HepG2 (cell line): ENCODE results near the gene NFS1. TPM values are rescaled to one million over a fixed set of nuclear protein-coding genes. Genes with fewer than 3 reads are reported as not detected.

Experiments used
- AHR ChIP-seq: IDR thresholded peaks from 2 replicates; pipeline ENCODE4 v1.6.1; 2018; ENCODE audit warnings: missing genetic modification reagents, missing compliant biosample characterization
- ASH2L ChIP-seq: fragments of 300-600, 200-600 bp; sonication (generic); IDR thresholded peaks from 2 replicates; pipeline ENCODE4 v1.7.0; 2017; ENCODE audit warnings: low read depth, mild to moderate bottlenecking, moderate library complexity, mixed read lengths, low read length; ENCODE audit not compliant: insufficient read length
- ERF ChIP-seq: IDR thresholded peaks from 2 replicates; pipeline ENCODE4 v1.6.1; 2018; ENCODE audit warnings: missing biosample characterization, missing genetic modification reagents
- KDM1A ChIP-seq: IDR thresholded peaks from 2 replicates; pipeline ENCODE4 v1.6.1; 2016; ENCODE audit warnings: missing compliant biosample characterization
- KDM2A ChIP-seq: sonication (generic); formaldehyde crosslinking; IDR thresholded peaks from 2 replicates; pipeline ENCODE4 v1.4.0; 2020; ENCODE audit warnings: low read depth, missing genetic modification reagents, borderline replicate concordance
- KLF12 ChIP-seq: sonication (generic); formaldehyde crosslinking; IDR thresholded peaks from 2 replicates; pipeline ENCODE4 v1.4.0; 2020; ENCODE audit warnings: missing genetic modification reagents, borderline replicate concordance
- MAFK ChIP-seq, 2 experiments: IDR thresholded peaks in 1 of 2; conservative IDR thresholded peaks in 1 of 2; 2 replicates each; pipeline ENCODE4 v1.6.1; 2011; ENCODE audit warnings: improper control_type of control experiment in 2 of 2, low read length in 2 of 2
- NBN ChIP-seq: fragments of 450-650 bp; conservative IDR thresholded peaks from 2 replicates; pipeline ENCODE4 v1.6.1; 2017
- NCOR1 ChIP-seq: fragments of 200-600 bp; sonication (generic); IDR thresholded peaks from 2 replicates; pipeline ENCODE4 v1.7.0; 2017; ENCODE audit warnings: antibody characterized with exemption, low read length, borderline replicate concordance
- NFE2 ChIP-seq: sonication (generic); formaldehyde crosslinking; IDR thresholded peaks from 2 replicates; pipeline ENCODE4 v1.4.0; 2020; ENCODE audit warnings: missing genetic modification reagents
- NRL ChIP-seq: sonication (generic); formaldehyde crosslinking; IDR thresholded peaks from 2 replicates; pipeline ENCODE4 v1.5.0; 2020; ENCODE audit warnings: missing genetic modification reagents, mild to moderate bottlenecking, moderate library complexity, borderline replicate concordance
- PCBP1 ChIP-seq: fragments of 200-400 bp; formaldehyde crosslinking; IDR thresholded peaks from 2 replicates; pipeline ENCODE4 v1.6.1; 2017; ENCODE audit warnings: mild to moderate bottlenecking, low read depth, low read length, borderline replicate concordance
- POLR2A ChIP-seq, 2 experiments: IDR thresholded peaks; 2 replicates each; pipeline ENCODE4 v1.6.1; 2011; ENCODE audit warnings: low read depth in 2 of 2, low read length in 2 of 2, mild to moderate bottlenecking in 1 of 2, moderate library complexity in 1 of 2; ENCODE audit not compliant: insufficient read depth in 1 of 2
- RBFOX2 ChIP-seq: fragments of 200-400 bp; formaldehyde crosslinking; IDR thresholded peaks from 2 replicates; pipeline ENCODE4 v1.6.1; 2017; ENCODE audit warnings: low read depth, mild to moderate bottlenecking, low read length
- RXRA ChIP-seq: sonication (generic); formaldehyde crosslinking; IDR thresholded peaks from 2 replicates; pipeline ENCODE4 v1.5.1; 2020; ENCODE audit warnings: missing genetic modification reagents
- SALL2 ChIP-seq: sonication (generic); formaldehyde crosslinking; IDR thresholded peaks from 2 replicates; pipeline ENCODE4 v1.8.1; 2023; ENCODE audit warnings: mild to moderate bottlenecking, missing genetic modification reagents, inconsistent platforms
- XRCC5 ChIP-seq: fragments of 200-400 bp; formaldehyde crosslinking; optimal IDR thresholded peaks from 2 replicates; pipeline ENCODE3; 2017; ENCODE audit warnings: mild to moderate bottlenecking, low read length
- ZBTB44 ChIP-seq: sonication (generic); formaldehyde crosslinking; IDR thresholded peaks from 2 replicates; pipeline ENCODE4 v1.4.0; 2020; ENCODE audit warnings: missing genetic modification reagents
- ZC3H4 ChIP-seq: sonication (generic); formaldehyde crosslinking; IDR thresholded peaks from 2 replicates; pipeline ENCODE4 v1.4.0; 2020; ENCODE audit warnings: missing genetic modification reagents, borderline replicate concordance
- ZFP41 ChIP-seq: sonication (generic); formaldehyde crosslinking; IDR thresholded peaks from 2 replicates; pipeline ENCODE4 v1.4.0; 2020; ENCODE audit warnings: mild to moderate bottlenecking, missing genetic modification reagents, borderline replicate concordance
- ZNF292 ChIP-seq: sonication (generic); formaldehyde crosslinking; IDR thresholded peaks from 2 replicates; pipeline ENCODE4 v1.8.1; 2022; ENCODE audit warnings: mild to moderate bottlenecking, low read depth, missing genetic modification reagents, borderline replicate concordance
- ZNF350 ChIP-seq: sonication (generic); formaldehyde crosslinking; IDR thresholded peaks from 2 replicates; pipeline ENCODE4 v1.4.0; 2020; ENCODE audit warnings: mild to moderate bottlenecking, low read depth, missing genetic modification reagents, borderline replicate concordance
- ZNF547 ChIP-seq: sonication (generic); formaldehyde crosslinking; IDR thresholded peaks from 2 replicates; pipeline ENCODE4 v1.5.1; 2020; ENCODE audit warnings: mild to moderate bottlenecking, missing genetic modification reagents
- ZNF614 ChIP-seq: IDR thresholded peaks from 2 replicates; pipeline ENCODE4 v1.6.1; 2018; ENCODE audit warnings: missing biosample characterization, missing genetic modification reagents, inconsistent platforms, borderline replicate concordance
- ZNF644 ChIP-seq: IDR thresholded peaks from 2 replicates; pipeline ENCODE4 v1.6.1; 2016; ENCODE audit warnings: low read depth
- ZNF770 ChIP-seq: sonication (generic); formaldehyde crosslinking; IDR thresholded peaks from 2 replicates; pipeline ENCODE4 v1.5.0; 2020; ENCODE audit warnings: mild to moderate bottlenecking, missing genetic modification reagents
- polyA plus RNA-seq, 8 experiments: library from polyadenylated mRNA; depleted of rRNA in 3 of 8; stranded (reverse) in 7 of 8; unstranded in 1 of 8; fragments of >200 nt; fragmentation: Illumina TruSeq in 4 of 8; extraction: Trizol in 4 of 8; gene quantifications; 2 replicates each; pipeline versions ENCODE4 v1.2.1 to v1.2.3, GENCODE V29; 2011 to 2016; ENCODE audit warnings: low read depth in 4 of 8, missing spikeins in 1 of 8, mixed read lengths in 1 of 8; ENCODE audit not compliant: insufficient read depth in 1 of 8
- total RNA-seq, 5 experiments: library from RNA; depleted of rRNA; stranded (reverse); fragments of >200 nt; fragmentation: Illumina TruSeq; extraction: Trizol; gene quantifications; 2 replicates each; pipeline ENCODE4 v1.2.3, GENCODE V29; 2016; ENCODE audit warnings: low read depth in 1 of 5

The NFS1 gene
- total and polyA plus RNA-seq, 2 of the 13 experiments (the other 11 are each of a cell fraction or from before 2014, with no cell fraction given), result 65.9 to 88.1 TPM

- TF ChIP-seq ZBTB44 (CRISPR knock-in tag), result 0 out of 2 replicates have a peak, but pooled peaks have one; percentile 28
- TF ChIP-seq XRCC5, result no peak
- peak; percentile 72; the same call in 1 of the 2 replicates for TF ChIP-seq KDM2A (CRISPR knock-in tag)
- 0 out of 2 replicates have a peak, but pooled peaks have one; percentile 51 for TF ChIP-seq NRL (CRISPR knock-in tag)
- peak; percentile 39; the same call in 1 of the 2 replicates for TF ChIP-seq RBFOX2
- TF ChIP-seq ZC3H4 (CRISPR knock-in tag), result peak; percentile 30; the same call in 1 of the 2 replicates
- peak; percentile 73; the same call in 1 of the 2 replicates for TF ChIP-seq KDM1A
- TF ChIP-seq RXRA (CRISPR knock-in tag), result peak; percentile 82
- no peak for TF ChIP-seq ZFP41 (CRISPR knock-in tag)
- no peak for TF ChIP-seq PCBP1
- peak; percentile 89 for TF ChIP-seq ZNF770 (CRISPR knock-in tag)
- TF ChIP-seq NFE2 (CRISPR knock-in tag), result peak; percentile 86
- peak; percentile 35 for TF ChIP-seq ASH2L
- peak; percentile 37; the same call in 1 of the 2 replicates for TF ChIP-seq ZNF614 (CRISPR knock-in tag)
- TF ChIP-seq ZNF292 (CRISPR knock-in tag), result peak; percentile 52; the same call in 1 of the 2 replicates
- TF ChIP-seq NCOR1, result peak; percentile 73; the same call in 1 of the 2 replicates
- TF ChIP-seq AHR, result no peak
- peak in 1 of 2 experiments; percentile 34; a peak in 2 of 4 replicates for TF ChIP-seq POLR2A (IDR thresholded peaks at IDR 0.05; ENCODE audit: insufficient read depth in 1 of 2, low read depth in 2 of 2, low read length in 2 of 2)
- peak; percentile 19; the same call in 1 of the 2 replicates for TF ChIP-seq ZNF644
- 0 out of 2 replicates have a peak, but pooled peaks have one; percentile 19 for TF ChIP-seq SALL2
- peak; percentile 59 for TF ChIP-seq ZNF547 (CRISPR knock-in tag)
- peak; percentile 44; the same call in 1 of the 2 replicates for TF ChIP-seq ERF (CRISPR knock-in tag)
- peak; percentile 71 to 89 for TF ChIP-seq MAFK (conservative IDR thresholded peaks at IDR 0.05 in 1 of 2, IDR thresholded peaks at IDR 0.05 in 1 of 2; ENCODE audit: low read length in 2 of 2)
- TF ChIP-seq ZNF350, result peak; percentile 53; the same call in 1 of the 2 replicates
- TF ChIP-seq KLF12 (CRISPR knock-in tag), result peak; percentile 63; the same call in 1 of the 2 replicates
- TF ChIP-seq NBN, result no peak
These were observed 44.7 kb upstream of the NFS1 start (continued) for GRCh38 chr20:35743693-35744491.
